Fibroblast of pulmonary artery (primary cell): ENCODE measurements around the gene NYNRIN.
A peak's percentile ranks its signal among the peaks of the same experiment; 100 is the strongest.

Source experiments
- DNase-seq: peaks from one replicate; pipeline ENCODE4 v3.0.0-alpha.2; 2010; ENCODE audit warnings: low read depth
- H3K4me3 ChIP-seq: replicated peaks from 2 replicates; pipeline ENCODE4 v1.5.1; 2011; ENCODE audit warnings: low read depth, mild to moderate bottlenecking, control low read depth, low read length, moderate library complexity
- TF ChIP-seq, protein P1 (sequence below): IDR thresholded peaks from 2 replicates; pipeline ENCODE4 v1.5.1; 2011; ENCODE audit warnings: mild to moderate bottlenecking, control low read depth, low read length, inconsistent platforms; ENCODE audit errors: missing control alignments

The NYNRIN gene

DNA sequence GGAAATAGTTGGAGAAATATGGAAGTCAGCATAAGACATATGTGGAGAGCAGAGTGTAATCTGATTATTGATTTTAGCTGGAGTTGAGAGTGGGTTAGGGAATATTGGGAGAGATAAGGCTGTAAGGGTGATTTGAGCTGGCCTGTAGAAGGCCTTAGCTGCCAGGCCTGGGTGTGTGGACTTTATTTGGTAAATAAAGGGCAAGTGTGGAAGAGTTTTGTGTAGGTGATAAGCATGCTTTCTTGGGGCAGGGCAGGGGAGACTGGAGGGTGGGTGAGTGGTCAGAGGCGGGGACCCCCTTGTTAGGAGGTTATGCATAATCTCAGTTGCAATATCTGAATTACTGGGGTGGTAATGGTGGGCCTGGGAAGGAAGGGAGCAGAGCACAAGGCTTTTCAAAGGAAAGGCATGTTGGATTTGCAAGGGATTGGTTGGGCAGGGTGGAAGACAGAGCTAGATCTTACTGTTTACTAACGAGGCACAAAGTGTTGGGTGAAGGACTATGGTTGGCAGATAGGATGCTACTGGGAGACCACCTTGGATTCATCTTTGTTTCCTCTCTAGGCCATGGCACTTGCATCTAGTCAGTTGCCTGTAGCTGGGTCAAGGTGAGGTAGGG, 36.5 kb downstream of the NYNRIN start:
- TF ChIP-seq, protein P1, sequence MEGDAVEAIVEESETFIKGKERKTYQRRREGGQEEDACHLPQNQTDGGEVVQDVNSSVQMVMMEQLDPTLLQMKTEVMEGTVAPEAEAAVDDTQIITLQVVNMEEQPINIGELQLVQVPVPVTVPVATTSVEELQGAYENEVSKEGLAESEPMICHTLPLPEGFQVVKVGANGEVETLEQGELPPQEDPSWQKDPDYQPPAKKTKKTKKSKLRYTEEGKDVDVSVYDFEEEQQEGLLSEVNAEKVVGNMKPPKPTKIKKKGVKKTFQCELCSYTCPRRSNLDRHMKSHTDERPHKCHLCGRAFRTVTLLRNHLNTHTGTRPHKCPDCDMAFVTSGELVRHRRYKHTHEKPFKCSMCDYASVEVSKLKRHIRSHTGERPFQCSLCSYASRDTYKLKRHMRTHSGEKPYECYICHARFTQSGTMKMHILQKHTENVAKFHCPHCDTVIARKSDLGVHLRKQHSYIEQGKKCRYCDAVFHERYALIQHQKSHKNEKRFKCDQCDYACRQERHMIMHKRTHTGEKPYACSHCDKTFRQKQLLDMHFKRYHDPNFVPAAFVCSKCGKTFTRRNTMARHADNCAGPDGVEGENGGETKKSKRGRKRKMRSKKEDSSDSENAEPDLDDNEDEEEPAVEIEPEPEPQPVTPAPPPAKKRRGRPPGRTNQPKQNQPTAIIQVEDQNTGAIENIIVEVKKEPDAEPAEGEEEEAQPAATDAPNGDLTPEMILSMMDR: no peak
- no peak for DNase-seq
- H3K4me3 ChIP-seq: no peak overlapping the region

DNA sequence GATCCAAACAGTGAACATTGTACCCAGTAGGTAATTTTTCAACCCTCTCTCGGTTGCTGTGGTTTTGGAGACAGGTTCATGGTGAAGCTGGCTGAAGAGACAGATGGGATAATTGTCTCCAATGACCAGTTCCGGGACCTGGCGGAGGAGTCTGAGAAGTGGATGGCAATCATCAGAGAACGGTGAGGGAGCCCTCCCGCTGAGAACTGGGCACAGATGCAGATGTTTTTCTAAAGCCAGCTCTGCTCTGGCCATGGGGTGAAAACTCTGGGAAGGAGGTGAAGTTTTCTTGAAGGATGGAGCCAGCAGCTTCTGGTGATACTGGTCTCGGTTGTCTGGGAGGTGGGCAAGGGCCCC, 37.2 kb downstream of the NYNRIN start:
- no peak overlapping the region for H3K4me3 ChIP-seq
- DNase-seq: no peak
- TF ChIP-seq, protein P1: no peak

DNA sequence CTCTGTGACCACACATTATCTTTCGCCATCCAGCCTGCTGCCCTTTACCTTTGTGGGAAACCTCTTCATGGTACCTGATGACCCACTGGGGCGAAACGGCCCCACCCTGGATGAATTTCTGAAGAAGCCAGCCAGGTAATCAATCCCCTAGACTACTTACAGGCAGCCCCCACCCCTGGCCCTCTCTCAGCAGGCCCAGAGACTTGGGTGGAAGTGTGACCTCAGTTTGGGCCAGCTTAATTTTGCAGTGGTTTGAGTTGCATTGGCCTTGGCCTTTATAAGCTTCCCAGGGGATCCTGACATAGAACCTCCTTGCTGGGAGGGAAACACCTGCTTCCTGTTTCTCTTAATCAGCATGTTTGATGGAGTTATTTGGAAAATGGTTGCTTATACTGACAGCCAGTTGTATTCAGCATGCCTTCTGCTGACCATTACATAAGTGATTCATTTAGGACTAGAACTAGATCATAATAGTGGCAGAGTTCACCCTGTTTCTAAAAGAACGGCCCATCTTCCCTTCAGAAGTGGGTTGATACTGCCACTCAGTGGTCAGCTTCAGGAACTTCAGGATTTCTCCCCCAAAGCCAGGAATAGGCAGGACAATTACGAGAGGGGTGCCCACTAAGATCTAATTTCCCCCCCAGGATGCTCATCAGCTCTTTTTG, 37.7 kb downstream of the NYNRIN start:
- DNase-seq: peak; percentile 87
- TF ChIP-seq, protein P1: peak; percentile 84
- no peak overlapping the region for H3K4me3 ChIP-seq

DNA sequence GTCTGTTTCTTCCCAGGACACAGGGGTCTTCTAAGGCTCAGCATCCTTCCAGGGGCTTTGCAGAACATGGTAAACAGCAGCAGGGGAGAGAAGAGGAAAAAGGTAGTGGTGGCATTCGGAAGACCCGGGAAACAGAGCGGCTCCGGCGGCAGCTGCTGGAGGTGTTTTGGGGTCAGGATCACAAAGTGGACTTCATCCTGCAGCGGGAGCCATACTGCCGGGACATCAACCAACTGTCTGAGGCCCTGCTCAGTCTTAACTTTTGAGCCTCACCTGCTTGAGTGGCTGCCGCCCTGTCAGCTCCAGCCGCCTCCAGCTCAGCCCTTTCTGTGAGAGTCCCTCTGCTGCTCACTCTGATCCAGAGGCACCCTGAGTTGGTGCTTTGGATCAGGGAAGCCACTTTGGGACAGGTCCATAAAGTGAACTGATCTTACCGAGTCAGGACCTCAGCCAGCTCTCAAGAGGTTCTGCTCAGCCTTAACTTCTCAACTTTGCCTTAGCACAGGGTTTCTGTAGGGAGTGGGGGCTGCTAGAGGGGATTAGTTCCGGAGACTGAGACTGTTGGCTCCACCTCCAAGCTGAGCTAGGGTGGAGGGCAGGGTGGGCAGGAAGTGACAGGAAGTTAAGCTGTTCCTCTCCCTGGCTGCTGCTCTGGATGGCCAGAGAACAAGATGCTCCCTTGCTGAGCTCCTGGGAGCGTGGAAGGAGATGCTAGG, 38.4 kb downstream of the NYNRIN start:
- H3K4me3 ChIP-seq: no peak overlapping the region
- DNase-seq: no peak
- TF ChIP-seq, protein P1: no peak

DNA sequence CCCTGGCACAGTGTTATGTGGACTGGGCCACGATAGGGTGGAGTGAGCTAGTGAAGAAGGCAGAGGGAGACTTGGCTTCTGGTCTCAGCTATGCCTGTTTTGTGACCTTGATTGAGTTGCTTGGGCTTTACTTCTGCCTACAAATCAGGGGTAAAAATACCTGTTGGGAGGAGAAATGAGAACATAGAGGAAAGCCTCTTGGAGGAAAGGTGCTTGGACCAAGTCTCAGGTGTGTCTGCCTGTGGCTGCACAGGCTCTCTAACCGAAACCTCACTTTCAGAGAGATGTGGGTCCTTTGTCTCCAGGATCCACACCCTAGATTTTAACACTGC, 38.9 kb downstream of the NYNRIN start:
- DNase-seq: no peak
- TF ChIP-seq, protein P1: no peak
- no peak overlapping the region for H3K4me3 ChIP-seq

DNA sequence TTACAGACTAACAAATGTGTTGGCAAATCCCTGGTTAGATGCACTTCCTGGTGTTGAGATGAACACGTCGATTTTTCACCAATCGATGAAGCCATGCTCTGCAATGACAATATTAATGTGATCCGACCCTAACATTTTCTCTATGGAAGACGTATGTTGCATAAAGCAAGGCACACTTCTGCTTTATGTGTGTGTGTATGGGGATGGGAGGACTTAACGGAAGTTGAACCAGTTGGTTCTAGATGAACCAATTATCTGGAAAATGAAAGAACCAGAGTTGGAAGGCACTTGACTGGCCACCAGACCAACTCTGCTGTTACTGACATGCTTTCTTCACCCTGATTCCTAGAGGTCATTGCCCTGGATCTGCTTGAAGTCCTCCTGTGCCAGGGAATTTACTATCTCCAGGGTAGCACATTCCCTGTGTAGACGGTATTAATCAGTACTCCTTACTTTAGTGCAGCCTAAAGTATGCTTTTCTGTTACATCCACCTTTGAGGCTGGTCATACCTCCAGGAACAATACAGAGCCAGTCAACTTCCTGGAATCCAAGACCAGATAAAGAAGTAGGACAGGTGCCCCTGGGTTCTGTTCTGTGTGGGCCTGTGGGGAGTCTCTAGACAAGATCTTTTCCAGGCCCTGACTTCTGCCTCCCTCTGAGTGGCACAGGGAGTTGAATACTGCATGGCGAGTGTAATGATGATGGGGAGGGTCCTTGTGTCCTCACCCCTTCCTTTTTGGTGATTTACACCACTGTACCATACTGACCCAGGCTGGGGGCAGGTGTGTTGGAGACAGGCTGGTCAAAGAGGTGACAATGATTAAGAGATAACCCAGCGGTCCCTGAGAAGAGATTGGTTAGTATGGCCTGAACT, 39.7 kb downstream of the NYNRIN start:
- no peak overlapping the region for H3K4me3 ChIP-seq
- DNase-seq: no peak
- TF ChIP-seq, protein P1: no peak
